ENCODE results near the gene ZNF710.

GRCh38 chr15:90130291-90130690 lies 129.2 kb downstream of the ZNF710 start:
- no peak for TF ChIP-seq POLR2AphosphoS5 (IDR thresholded peaks at IDR 0.05; ENCODE audit: low read depth, low read length)
- no peak for TF ChIP-seq POLR2A (IDR thresholded peaks at IDR 0.05; ENCODE audit: low read depth, low read length)
- TF ChIP-seq TAF1 (IDR thresholded peaks at IDR 0.05; ENCODE audit: low read depth, low read length) = no peak
- TF ChIP-seq POU2F2 (IDR thresholded peaks at IDR 0.05; ENCODE audit: low read depth, low read length) = no peak
- no peak for TF ChIP-seq SPI1 (IDR thresholded peaks at IDR 0.05; ENCODE audit: low read depth, low read length)
